COLO829 (cell line): Measurements from ENCODE around the gene MAST4.

ENCODE experiments used
- DNase-seq: peaks from one replicate; pipeline ENCODE4 v3.0.0; 2012; ENCODE audit warnings: low spot score

MAST4 gene

DNA sequence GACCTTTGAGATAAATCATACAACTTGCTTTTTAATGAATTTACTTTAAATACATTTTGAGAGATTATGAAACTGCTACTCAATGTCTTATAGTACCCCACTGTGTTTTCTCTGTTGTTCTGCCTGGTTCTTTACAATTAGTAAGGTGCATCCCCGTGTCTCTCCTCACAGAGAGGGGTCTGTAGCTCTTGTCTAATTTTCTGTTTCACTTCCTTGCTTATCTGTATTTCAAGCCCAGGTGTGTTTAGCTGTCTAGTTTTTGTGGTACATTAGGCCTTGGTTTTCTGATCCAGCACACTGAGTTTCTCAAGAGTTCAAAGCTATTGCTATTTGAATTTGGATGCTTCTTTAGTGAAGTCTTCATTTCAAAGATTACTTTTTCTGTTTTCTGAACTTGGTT, 105.1 kb downstream of the MAST4 start:
- no peak for DNase-seq

DNA sequence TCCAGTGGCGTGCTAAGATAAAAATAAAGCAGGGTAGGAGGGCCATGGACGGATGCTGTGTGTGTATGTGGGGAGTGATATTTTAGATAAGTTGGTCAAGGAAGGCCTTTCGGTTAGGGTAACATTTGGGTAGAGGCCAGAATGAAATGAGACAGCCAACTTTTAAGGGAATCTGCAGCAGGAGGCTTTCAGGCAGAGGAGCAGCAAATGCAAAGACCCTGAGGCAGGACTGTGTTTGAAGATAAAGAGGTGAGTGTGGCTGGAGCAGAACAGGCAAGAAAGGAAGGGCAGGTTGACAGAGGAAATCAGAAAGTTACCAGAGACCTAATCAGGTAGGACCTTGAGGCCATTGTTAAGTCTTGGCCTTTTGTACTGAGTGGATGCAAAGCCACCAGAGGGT, 106.2 kb downstream of the MAST4 start:
- DNase-seq = no peak

DNA sequence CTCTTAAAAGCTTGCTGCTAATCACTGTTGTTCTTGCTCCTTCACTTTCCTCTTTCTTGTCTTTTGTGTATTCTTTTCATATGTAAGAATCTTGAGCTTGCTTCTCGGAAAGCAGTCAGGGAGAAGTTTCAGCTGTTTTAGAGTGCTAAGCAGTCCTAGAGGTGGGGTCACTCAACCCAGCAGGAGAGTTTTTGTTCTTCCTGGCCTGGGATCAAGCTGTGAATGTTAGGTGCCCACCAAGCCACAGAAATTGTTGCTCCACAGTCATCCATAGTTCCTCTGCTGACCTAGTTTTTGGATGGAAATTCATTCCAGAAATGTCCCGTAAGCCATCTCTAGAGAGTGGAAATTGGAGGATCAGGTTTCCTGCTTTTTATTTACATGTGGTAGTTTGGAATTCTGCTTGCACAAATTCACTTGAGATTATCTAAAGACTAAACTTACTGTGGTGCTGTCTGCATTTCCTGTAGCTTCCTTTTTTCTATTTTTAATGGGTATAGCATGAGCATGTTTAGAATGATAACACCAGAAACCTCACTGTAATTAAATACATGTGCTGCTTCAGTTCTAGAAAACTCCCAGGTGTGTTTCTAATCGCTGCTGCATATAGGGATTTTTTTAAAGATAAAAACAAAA, 108.7 kb downstream of the MAST4 start:
- no peak for DNase-seq

DNA sequence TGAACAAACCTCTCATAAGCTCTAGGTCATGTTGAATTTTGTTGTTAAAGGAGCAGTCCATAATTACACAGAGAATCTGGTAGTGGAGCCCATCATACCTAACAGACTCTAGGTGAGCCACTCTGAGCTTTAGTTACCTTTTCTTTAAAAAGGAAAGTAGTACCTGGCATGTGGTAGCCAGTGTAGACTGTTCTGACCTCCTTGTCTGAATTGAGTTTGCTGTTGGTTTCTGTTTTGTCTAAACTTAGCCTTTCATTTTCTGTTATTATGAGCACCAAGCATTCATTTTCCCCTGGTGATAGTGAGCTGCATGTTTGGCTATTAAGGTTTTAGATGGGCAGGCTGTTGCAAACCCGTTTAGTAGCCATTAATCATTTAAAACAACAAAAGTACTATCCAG, 112.2 kb downstream of the MAST4 start:
- no peak for DNase-seq

DNA sequence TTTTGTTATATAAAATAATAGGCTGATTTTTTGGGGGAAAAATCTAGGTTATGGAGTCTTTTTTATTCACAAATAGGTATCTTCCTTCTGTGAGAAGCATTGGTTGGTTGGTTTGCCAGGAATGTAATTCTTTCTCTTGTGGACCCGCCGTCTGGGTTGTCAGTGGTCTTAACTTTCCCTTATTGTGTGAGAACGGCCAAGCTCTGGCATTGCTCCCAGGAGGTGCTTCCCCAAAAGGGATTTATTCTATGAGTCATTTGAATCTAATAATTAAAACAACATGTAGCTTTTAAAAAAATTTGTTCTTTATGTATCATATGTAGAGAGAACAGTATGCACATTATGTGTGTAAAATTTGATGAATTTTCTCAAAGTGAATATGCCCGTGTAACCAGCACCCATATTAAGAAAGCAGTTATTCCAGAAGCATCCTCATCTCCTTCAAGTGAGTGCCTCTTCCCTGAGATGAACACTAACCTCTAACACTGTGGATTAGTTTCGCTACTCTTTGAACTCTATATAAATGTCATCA, 114.4 kb downstream of the MAST4 start:
- DNase-seq = no peak

DNA sequence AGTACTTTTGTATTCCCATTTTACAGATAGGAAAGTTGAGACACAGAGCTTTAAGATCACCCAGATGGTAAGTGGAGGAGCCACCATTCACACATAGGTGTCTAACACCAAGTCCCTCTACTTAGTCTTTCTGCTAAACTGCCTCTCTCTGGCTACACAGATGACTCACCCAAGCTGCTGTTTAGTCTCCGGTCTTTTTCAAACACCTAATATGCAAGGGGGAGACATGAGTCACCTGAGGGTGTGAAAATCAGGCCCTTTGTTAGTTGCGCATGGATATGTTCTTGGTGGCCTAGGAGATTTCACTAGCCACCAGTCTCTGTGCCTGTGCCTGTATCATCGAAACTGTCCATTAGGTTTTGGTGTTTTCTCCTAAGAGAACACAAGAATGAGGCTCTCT, 117.8 kb downstream of the MAST4 start:
- DNase-seq = no peak

DNA sequence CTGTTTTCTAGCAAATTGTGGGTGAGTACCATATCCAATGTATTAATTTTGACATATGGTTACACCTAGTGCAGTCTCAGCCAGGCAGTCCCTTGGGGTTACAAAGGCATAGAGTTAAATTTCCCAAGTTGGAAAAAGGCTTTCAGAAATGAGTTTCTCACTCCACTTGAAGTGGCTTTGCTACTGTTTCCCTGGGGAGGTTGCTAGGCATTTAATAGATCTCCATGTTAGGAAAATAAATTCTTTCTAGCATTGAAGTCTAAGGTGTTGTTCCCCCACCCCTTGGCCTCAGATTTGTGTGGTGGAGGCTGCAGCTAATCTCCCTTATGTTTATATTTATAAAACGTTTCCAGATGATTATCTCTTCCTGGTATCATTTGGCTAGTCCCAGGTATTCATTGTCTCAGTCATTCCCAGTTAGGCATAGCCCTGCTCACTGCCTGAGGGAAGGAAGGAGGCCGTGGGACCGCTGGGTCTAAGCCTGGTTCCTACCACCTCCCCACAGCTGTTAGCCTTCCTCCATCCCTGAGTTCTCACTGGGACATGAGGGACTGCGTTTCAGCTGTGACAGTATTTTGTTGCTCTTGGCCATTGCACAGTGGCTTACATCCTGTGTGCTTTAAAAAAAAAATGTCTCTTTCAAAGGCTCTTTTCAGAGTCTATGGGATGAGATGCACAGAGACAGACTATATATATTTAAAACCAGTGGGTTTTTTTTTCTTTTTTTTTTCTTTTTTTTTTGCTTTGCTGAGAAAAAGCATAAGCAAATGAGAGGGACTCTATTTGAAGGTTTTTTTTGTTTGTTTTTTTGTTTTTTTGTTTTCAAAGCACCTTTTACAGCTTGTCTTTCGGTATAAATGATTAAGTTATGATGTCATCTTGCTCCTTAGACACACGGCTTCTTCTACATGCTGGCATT, 121.5 kb downstream of the MAST4 start:
- no peak for DNase-seq

DNA sequence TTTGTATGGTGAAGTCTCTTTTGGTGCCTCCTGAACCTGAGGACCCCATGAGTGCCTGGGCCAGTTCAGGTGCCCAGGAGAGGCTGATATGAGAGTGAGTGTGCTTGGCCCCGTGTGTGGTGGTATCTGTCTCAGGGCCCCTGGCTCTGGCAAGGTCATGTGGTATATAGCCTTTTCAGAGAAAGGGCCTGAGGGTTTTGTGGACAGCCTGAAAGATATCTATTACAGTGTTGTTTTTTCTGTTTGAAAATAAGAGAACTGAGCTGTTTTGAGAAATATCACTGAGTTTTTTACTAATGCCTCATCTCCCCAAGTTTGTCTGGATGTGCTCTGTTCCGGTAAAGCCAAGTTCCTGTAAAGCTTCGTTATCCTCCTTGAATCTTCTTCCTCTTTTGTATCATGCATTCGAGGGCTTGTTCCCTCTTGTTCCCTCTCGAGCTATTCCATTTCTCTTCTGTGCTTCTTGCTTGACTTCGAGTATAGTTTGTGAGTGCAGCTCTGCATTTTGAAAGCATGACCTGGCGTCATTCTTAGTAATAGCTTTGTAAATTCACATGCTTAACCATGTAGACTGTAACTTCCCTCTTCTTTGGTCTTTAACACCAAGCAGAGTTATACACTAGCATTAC, 122.3 kb downstream of the MAST4 start:
- no peak for DNase-seq

DNA sequence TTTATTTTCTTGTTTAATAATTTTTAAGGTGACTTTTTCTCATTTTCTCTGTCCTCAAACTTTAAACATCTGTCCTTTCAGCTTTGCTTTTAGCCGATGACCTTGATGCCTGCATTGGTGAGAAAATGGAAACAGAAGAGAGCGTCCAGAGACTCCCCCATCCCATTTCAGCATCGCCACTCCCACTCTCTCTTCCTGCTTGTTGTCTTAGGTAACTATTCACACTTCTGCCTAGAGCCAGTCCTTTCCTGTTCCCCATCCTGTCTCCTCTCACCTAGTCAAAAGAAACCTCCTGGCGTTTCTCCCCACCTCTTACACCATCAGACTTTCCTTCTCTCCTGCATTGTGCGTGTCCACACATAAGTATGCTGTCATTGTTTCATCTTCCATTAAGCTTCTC, 124.6 kb downstream of the MAST4 start:
- DNase-seq = no peak

DNA sequence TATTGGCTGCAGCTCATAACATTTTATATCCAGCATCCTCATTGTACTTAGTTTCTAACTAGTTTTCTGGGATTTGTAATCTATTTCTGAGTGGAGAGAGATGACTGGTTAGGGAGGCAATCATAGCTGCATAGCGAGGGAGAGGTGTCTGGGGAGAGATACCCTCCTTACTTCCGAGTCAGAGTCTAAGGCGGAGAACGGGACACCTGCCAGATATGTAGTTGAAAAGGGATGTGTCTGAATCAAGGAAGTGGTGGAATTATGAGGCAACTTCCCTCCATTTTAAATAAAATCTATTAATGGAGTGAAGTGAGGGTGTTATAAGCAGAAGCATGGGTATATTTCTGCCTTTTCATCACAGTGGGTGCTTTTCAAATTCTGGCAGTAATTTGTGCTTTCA, 126.5 kb downstream of the MAST4 start:
- DNase-seq = no peak

DNA sequence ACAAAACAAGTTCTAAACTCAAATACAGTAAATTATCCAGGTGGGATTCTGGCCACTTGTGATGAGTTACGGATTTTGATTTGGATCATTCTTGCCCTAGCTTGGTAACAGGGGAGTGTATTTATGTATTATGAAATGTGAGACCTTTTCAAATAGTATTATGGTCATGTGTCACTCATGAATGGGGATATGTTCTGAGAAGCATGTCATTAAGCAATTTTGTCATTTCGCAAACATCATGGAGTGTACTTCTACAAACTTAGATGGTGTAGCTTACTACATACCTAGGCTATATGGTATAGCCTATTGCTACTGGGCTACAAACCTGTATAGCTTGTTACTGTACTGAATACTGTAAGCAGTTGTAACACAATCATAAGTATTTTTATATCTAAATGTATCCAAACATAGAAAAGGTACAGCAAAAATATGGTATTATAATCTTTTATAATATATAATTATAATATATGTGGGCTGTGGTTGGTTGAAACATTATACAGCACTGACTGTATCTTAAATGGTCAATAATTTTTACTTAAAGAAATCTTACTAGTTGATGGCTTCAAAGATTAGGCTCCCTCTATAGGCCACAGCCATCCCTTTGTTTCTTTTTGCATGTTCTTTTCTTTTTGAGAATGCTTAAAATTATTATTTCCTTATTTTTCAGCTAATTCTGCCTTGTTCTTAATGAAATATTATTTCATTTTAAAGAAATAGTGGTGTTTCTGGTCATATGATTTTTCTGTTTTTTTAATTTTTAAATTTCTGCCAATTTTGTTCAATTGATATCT, 128.4 kb downstream of the MAST4 start:
- DNase-seq = no peak

DNA sequence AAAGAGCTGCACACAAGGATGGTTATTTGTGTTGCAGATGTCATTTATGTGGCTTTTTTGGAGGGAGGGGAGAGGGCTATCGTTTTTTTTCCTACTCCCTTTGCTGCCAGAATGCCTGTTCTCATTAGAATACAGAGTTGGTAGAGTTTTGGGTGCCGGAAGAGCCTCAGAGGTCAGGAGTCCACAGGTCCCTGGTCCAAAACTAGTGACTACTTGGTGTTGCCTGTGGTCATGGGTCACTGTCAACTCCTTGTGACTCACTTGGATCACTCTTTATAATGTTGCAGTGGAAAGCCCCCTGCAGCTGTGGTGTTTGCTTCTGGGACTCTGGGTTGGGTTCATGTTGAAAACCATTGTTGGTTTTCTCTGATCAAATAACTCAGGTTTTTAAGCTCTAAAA, 131.4 kb downstream of the MAST4 start:
- no peak for DNase-seq

DNA sequence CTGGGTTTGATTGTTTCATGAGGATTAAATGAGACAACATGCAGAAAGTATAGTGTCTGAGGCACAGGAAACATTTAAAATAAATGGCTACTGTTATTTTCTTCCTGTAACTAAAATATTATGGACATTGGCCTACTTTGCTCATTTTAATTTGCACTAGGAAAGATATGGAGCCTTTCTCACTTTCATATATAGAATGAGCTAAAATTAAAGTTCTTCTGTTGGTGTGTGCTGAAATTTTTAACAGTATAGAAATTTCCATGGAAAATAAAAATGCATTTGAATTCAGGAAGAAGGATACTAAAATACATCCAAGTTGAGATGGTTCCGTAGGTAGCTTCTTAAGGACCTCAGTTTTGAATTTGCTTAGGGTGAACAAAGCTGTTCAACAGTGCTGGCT, 131.9 kb downstream of the MAST4 start:
- DNase-seq = no peak

DNA sequence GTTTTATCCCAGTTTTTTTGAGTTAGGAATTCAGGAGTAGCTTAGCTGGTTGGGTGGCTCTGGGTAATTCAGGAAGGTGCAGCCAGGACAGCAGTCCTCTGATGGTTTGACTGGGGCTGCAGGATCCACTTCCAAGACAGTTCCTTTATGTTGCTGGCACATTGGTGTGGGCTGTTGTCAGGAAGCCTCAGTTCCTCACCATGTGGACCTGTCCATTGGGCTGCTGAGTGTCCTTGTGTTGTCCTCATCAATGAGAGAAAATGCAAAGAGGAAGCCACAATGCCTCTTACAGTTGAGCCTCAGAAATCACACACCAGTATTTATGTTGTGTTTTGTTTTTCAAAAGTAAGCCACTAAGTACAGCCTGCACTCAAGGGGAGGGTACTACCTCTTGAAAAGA, 140.9 kb downstream of the MAST4 start:
- DNase-seq = no peak

DNA sequence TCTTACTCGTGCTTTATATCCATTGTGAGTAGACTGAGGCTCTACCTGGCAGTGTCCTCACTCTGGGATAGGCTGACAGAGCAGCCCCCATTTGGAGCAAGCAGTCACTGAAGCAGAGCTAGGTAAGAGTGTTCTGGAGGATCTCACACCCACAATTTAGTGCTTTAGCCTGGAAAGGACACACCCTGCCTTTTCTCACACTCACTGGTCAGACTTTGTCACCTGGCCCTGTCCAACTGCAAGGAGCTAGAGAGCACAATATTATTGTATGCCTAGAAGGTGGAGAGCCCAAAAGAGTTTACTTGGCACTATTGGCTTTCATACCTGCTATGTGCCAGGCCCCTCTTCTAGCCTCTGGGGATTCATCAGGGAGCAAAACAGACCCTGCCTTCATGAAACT, 141.9 kb downstream of the MAST4 start:
- DNase-seq = no peak

DNA sequence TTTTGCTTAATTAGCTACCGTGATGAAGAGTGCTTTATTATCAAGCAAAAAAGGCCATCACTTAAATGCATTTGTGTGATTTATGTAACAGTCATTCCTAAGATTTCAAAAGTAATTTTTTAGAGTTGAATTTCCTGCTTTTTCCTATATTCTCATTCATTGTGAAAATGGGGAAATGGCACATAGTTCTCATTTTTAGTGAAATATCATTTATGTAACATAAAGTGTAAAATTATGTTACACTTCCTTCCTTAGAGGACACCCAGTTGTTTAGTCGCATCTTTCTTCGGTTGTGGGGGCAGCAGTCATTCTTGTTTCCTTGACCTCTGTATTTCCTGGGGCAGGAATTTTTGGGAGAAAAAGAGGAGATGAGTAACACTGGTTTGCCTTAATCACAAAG, 142.8 kb downstream of the MAST4 start:
- no peak for DNase-seq

DNA sequence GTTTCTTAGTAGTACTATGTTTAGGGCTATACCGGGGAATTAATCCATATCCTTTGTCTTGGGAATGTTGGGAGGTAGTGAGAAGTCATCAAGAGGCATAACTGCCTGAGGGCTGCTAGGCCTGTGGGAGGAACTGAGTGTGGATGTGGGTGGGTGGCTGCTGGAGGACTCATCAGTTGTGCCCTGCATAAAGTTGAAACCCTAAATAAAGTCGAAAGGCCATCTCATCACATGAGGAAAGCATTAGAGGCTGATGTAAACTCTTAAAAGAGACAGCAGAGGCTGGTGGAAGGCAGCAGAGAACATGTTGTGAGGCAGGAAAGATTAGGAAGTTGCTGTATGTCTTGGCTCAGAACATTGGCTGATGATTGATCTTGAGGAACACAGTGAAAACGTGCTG, 143.8 kb downstream of the MAST4 start:
- DNase-seq = no peak

DNA sequence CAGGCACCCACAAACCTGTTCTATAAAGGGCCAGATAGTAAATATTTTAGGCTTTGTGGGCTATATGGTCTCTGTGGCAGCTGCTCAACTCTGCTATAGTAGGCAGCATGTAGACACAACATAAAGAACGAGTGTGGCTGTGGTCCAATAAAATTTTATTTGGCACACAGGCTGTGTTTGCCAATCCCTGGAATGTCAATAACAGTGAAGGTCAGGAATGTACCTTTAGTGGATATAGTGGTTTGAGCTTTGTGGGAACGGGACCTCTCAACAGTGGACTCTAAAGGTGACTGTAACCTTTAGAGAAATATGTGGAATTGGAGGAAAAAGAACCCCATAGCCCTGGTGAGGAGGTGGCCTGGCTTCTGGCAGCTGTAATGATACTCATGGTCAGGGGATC, 145.2 kb downstream of the MAST4 start:
- no peak for DNase-seq

DNA sequence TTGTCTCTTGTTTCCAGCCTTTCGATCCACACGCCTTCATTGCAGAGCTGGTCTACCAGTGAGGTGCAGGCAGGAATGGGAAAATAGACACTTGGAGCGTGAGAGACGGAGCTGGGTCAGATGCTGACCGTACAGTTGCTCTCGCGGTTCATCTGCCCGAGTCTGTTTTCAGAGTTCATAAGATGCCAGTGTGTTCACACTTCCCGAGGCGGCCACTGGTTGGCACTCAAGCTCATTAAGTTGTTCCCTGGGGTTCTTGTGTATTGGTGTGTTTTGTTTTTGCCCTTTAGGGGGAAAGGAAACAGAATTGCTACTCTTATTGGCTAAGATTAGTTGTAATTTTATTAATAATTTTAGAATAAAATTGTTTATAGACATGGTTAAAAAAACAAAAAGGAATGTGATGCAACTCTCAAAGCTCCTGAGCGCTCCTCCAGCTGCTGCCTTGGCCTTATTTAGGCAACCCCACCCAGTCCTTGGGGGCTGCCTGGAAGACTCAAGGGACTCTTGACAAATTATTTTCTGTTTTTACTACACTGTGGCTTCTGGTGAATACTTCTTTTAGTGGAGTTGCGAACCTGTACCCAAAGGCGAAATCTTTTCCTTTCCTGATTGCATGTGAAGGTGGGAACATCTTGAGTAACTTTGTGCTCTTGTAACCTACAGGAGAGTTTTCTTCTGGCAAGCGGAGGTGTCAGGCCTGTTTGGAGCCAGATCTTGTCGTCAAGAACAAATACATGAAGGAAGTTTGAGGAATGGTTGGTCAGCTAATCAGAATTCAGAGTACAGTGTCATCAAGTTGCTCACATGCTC, 146.1 kb downstream of the MAST4 start:
- no peak for DNase-seq

DNA sequence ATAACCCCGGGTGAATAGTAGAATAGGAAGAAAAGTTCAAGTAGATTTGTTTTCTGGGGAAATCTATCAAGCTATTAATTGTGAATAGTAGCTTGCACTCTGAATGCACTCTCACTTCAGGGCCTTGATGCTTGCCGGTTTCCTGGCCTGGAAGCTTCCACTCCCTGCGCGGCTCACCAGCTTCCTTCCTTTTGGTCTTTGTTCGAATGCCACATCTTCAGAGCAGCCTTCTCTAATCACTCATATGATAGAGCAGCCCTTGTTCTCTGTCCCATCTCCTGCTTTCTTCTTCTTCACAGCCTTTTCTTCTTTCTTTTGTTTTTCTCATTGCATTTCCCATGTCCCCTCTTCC, 146.7 kb downstream of the MAST4 start:
- no peak for DNase-seq

DNA sequence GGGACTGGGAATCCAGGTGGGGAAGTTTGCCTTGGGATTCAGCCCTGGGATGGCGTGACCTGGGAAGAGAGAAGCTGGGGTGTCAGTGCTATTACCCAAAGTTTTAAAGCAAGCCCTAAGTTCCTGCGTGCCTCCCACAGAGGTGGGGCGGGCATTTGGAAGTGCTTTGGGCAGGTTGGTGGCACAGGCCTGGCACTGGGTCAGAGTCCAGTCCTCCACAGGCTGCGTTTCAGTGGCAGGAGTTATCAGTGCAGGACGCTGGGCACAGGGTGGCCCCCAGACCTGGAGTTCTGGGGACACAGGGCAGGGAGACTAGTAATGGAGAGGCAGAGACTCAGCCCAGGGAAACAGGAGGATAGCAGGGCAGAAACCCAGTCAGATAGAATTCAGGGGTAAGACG, 147.2 kb downstream of the MAST4 start:
- no peak for DNase-seq
